T-helper 9 cell (primary cell): Measurements from ENCODE around the gene SIPA1L3.
"Not testable (repeated sequence)": the region's sequence is repeated elsewhere in the genome, so short reads cannot be mapped to it uniquely, and the experiment has no call there.

Source experiments
- DNase-seq: peaks from one replicate; pipeline ENCODE4 v3.0.0-alpha.2; 2020

SIPA1L3 gene

GRCh38 chr19:37920591-37921450 is 13.8 kb downstream of the SIPA1L3 start:
- DNase-seq = no peak

- DNase-seq = not testable (repeated sequence)
Measured at GRCh38 chr19:37924573-37924972, 17.6 kb downstream of the SIPA1L3 start.

GRCh38 chr19:37925212-37925611 is 18.2 kb downstream of the SIPA1L3 start:
- DNase-seq = no peak

- DNase-seq = no peak
Measured at GRCh38 chr19:37926255-37926654, 19.2 kb downstream of the SIPA1L3 start.

DNA sequence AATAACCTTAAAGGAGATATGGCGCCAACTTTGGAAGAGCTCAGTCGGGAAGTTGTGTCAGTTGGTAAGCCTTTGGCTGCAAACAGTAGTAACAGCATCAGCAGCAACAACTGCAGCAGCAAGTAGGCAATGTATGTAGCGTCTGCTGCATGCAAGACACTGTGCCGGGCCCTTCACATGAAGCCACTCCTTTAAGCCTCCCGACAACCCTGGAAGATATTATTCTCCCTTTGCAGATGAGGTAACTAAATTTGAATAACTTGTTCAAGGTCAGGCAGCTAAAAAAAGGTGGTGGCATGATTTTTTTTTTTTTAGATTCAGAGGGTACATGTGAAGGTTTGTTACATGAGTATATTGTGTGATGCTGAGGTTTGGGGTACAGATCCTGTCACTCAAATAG is 19.7 kb downstream of the SIPA1L3 start:
- DNase-seq = no peak

- DNase-seq = no peak
Measured at GRCh38 chr19:37928527-37929286, 21.7 kb downstream of the SIPA1L3 start.

GRCh38 chr19:37929355-37929923 is 22.4 kb downstream of the SIPA1L3 start:
- DNase-seq = no peak

DNA sequence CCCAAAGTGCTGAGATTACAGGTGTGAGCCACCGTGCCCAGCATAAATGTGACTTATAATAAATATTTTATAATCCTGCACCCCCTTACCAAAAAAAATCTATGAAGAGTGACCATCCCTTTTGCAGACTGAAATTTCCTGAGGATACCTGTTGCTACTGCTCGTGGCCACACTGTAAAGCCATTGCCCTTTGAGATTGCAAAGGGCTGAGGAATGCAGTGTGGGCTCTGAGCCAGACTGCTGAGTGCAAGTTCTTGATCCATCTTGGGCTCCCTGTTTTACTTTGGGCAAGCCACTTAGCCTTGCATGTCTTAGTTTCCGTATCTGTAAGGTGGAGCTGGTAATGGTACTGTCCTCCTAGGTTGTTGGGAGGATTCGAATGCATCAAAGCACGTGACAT is 23.4 kb downstream of the SIPA1L3 start:
- no peak for DNase-seq

- no peak for DNase-seq
Measured at GRCh38 chr19:37931881-37932655, 25.1 kb downstream of the SIPA1L3 start.

DNA sequence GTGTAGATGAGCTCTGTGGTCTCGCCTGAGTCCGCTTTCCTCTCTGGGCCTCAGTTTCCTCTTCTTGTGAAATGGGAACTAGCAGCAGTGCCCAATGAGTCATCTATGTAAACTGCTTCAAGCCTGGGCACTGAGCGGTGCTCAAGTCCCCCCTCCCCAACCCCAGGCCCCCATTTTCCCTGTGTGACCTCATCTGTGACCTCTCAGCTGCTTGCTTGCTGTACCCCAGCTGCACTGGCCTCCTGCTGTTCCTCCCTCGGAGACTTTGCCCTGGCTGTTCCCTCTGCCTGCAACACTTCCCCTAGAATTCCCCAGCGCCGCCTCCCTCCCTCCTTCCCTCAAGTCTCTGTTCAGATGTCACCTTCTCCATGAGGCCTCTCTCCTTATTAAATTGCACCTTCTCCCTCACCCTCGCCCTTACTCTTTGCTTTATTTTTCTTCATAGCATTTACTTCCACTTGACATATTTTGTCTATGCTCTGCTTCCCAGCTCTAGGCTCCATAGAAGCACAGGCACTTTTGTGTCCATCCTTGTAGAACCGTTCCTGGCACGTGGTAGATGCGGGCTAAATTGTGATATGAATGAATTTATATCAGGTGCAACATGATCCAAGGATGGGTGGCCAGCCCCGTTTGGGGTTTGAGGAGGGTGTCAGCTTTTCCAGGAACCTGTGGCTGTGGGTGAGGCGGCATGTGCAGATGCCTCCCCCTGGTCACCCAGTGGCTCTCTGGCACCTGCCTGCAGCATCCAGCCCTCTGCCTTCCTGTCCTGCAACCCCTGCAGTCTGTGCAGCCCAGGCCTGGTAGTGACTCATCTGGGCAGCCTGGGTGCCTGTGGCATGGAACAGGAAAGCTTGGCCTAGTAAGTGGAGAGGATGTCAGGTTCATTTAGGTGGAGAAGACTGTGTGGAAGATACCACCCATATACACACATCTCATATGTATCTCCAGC is 26.3 kb downstream of the SIPA1L3 start:
- no peak for DNase-seq

GRCh38 chr19:37933937-37934358 is 26.9 kb downstream of the SIPA1L3 start:
- no peak for DNase-seq

- no peak for DNase-seq
Measured at GRCh38 chr19:37935341-37935740, 28.3 kb downstream of the SIPA1L3 start.

DNA sequence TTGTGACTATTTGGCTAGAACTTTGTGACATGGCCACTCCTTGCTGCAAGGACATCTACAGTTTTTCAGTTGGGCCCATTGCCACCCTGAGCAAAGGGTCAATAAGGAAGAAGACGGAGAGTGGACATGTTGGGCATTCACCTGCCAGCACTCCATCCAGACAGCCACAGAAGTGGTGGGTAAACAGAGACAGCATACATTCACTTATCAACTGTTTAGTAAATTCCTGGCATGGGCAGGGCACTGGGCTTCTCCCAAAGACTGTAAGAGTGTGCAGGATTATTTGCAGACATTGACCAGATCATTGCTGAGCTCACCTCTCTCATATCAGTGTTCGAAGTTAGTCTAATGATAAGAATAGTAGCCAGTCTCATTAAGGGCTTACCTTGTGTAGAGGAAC is 29.2 kb downstream of the SIPA1L3 start:
- no peak for DNase-seq

DNA sequence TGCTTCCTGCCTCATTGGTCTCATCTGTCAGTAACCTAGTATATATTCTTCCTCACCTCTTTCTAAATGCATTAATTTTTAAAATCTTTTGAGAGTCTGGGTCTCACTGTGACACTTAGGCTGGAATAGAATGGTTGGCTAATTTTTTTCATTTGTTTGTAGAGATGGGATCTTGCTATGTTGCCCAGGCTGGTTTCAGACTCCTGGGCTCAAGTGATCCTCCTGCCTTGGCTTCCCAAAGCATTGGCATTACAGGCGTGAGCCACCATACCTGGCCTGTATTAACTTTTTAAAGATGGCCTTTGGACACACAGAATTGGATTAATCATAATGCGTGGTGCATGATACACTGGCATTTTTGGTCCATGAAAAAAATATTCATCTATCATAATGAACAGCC is 29.9 kb downstream of the SIPA1L3 start:
- DNase-seq = no peak

GRCh38 chr19:37938353-37938752 is 31.3 kb downstream of the SIPA1L3 start:
- DNase-seq = no peak

GRCh38 chr19:37941782-37942515 is 34.9 kb downstream of the SIPA1L3 start:
- no peak for DNase-seq

DNA sequence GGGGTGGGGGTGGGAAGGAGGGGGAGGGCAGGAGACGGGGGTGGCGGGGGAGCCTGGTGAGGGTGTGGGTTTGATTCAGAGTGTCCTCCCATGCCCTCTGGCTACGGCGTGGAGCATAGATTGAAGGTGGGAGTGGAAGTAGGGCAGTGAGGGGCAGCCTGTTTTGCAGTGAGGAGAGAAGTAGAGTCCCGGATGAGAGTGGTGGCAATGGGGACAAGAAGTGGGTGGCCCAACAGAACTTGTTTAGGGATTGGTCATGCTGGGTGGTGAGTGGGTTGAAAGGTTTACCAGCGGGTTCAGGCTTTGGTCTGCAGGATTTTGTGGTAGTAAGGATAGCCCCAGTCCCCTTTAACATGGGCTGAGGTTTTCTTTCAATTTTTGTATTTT is 35.5 kb downstream of the SIPA1L3 start:
- DNase-seq = no peak

GRCh38 chr19:37943480-37943879 is 36.5 kb downstream of the SIPA1L3 start:
- no peak for DNase-seq

- no peak for DNase-seq
Measured at GRCh38 chr19:37946132-37946531, 39.1 kb downstream of the SIPA1L3 start.

GRCh38 chr19:37947778-37948177 is 40.8 kb downstream of the SIPA1L3 start:
- DNase-seq = no peak

GRCh38 chr19:37948362-37948761 is 41.4 kb downstream of the SIPA1L3 start:
- DNase-seq = no peak
